Naive thymus-derived CD4-positive, alpha-beta T cell (primary cell): ENCODE data around the gene ACCS. TPM values are rescaled to one million over a fixed set of nuclear protein-coding genes. Genes with fewer than 3 reads are reported as not detected.

ENCODE experiments used
- ATAC-seq: fragments of 150-1000 bp; cut with Tn5 transposase; 2 replicates; pipeline ENCODE4 v1.10.0; 2021; ENCODE audit warnings: mild to moderate bottlenecking, moderate library complexity
- CTCF ChIA-PET: fragments of 350-600 bp; sonication (Branson Sonifier 250); formaldehyde crosslinking; loops from one replicate; lab custom pipeline; 2021; ENCODE audit warnings: antibody characterized with exemption; lab: Charles Lee
- POLR2A ChIA-PET: fragments of 350-600 bp; sonication (Branson Sonifier 250); formaldehyde crosslinking; loops from one replicate; lab custom pipeline; 2021; ENCODE audit warnings: antibody characterized with exemption, inconsistent platforms; lab: Charles Lee
- DNase-seq, 9 donors: peaks; one replicate each; pipeline versions ENCODE4 v3.0.0 to v3.0.0-alpha.2; 2020 to 2022; ENCODE audit warnings: mixed read lengths in 1 of 9
- H3K27ac ChIP-seq: one replicate; pipeline ENCODE4 v1.7.0; 2013; ENCODE audit warnings: mild to moderate bottlenecking, low read depth, low read length, moderate library complexity
- H3K27me3 ChIP-seq, 2 donors: one replicate each; pipeline ENCODE4 v1.7.0; 2013; ENCODE audit warnings: low read length in 2 of 2, mild to moderate bottlenecking in 2 of 2, moderate library complexity in 2 of 2; ENCODE audit not compliant: control insufficient read depth in 2 of 2, insufficient read depth in 2 of 2
- H3K36me3 ChIP-seq, 3 experiments: 1 replicate in 2 of 3; 2 replicates in 1 of 3; pipeline ENCODE4 v1.7.0; 2013; ENCODE audit warnings: low read length in 3 of 3, mild to moderate bottlenecking in 3 of 3, moderate library complexity in 1 of 3; ENCODE audit not compliant: insufficient read depth in 3 of 3, control insufficient read depth in 2 of 3
- H3K4me1 ChIP-seq, 2 donors: one replicate each; pipeline ENCODE4 v1.7.0; 2013; ENCODE audit warnings: low read length in 2 of 2, mild to moderate bottlenecking in 2 of 2, moderate library complexity in 1 of 2; ENCODE audit not compliant: control insufficient read depth in 2 of 2, insufficient read depth in 2 of 2
- H3K4me3 ChIP-seq: 2 replicates; pipeline ENCODE4 v1.7.0; 2013; ENCODE audit warnings: mild to moderate bottlenecking, low read length
- H3K9me3 ChIP-seq, 3 experiments: 1 replicate in 2 of 3; 2 replicates in 1 of 3; pipeline ENCODE4 v1.7.0; 2013; ENCODE audit warnings: low read length in 3 of 3; ENCODE audit not compliant: control insufficient read depth in 2 of 3
- H3K27ac Mint-ChIP-seq, 9 donors: one replicate each; pipeline ENCODE4 v1.8.0; 2020 to 2022; ENCODE audit warnings: mixed read lengths in 9 of 9, mild to moderate bottlenecking in 8 of 9, moderate library complexity in 5 of 9, inconsistent platforms in 2 of 9
- H3K27me3 Mint-ChIP-seq, 5 donors: one replicate each; pipeline ENCODE4 v1.8.0; 2021 to 2022; ENCODE audit warnings: mixed read lengths in 5 of 5, mild to moderate bottlenecking in 1 of 5
- H3K36me3 Mint-ChIP-seq, 5 donors: one replicate each; pipeline ENCODE4 v1.8.0; 2020 to 2022; ENCODE audit warnings: mixed read lengths in 5 of 5, mild to moderate bottlenecking in 3 of 5, inconsistent platforms in 1 of 5
- H3K4me1 Mint-ChIP-seq, 7 donors: one replicate each; pipeline ENCODE4 v1.8.0; 2020 to 2022; ENCODE audit warnings: mixed read lengths in 7 of 7, mild to moderate bottlenecking in 3 of 7, inconsistent platforms in 1 of 7
- H3K4me3 Mint-ChIP-seq, 10 donors: one replicate each; pipeline ENCODE4 v1.8.0; 2020 to 2022; ENCODE audit warnings: mild to moderate bottlenecking in 10 of 10, mixed read lengths in 10 of 10, moderate library complexity in 6 of 10, inconsistent platforms in 2 of 10
- H3K9me3 Mint-ChIP-seq, 11 donors: one replicate each; pipeline ENCODE4 v1.8.0; 2020 to 2022; ENCODE audit warnings: mixed read lengths in 11 of 11, mild to moderate bottlenecking in 4 of 11, inconsistent platforms in 1 of 11, moderate library complexity in 1 of 11
- intact Hi-C, 2 donors: fragments of 100-400 bp; cut with micrococcal nuclease; formaldehyde crosslinking; loops; one replicate each; pipeline ENCODE4 v1.15.1; 2023
- polyA plus RNA-seq, 2 donors: library from polyadenylated mRNA; unstranded; fragments of 300-500 nt; fragmentation: Illumina TruSeq; gene quantifications; one replicate each; pipeline ENCODE4 v1.2.3, GENCODE V29; 2021
- total RNA-seq, 6 experiments: library from RNA in 5 of 6; stranded (reverse) in 5 of 6; gene quantifications; 1 replicate in 5 of 6; 2 replicates in 1 of 6; pipeline ENCODE4 v1.2.3 and lab custom pipeline; 2021 to 2026

Gene ACCS
- total and polyA plus RNA-seq, 7 experiments from 2014 or later, result 1.4 to 79.2 (median 27.5) TPM

- Histone ChIP-seq H3K4me3 (no peak overlapping the region), H3K4me1 (peaks cover 4 to 8% of the 10 kb centered on the region in 2 donors), H3K36me3 (no peaks in the 10 kb centered on the region), H3K27ac (no peak overlapping the region), H3K9me3 (no peaks in the 10 kb centered on the region), H3K27me3 (no peaks in the 10 kb centered on the region)
- H3K36me3 Mint-ChIP-seq, result peaks cover 5 to 34% (median 25%) of the 10 kb centered on the region in 5 donors
- H3K9me3 Mint-ChIP-seq, result peaks cover 0 to 9% (median 2%) of the 10 kb centered on the region in 11 donors
- intact Hi-C loops, result loop anchor here (10.0 kb wide), 4 partner anchors 194 to 446 kb away; partner anchors contain the start of gene HSD17B12 (in 2 of the 2)
- no peak overlapping the region for H3K27ac Mint-ChIP-seq
- peaks cover 0 to 3% (median 0%) of the 10 kb centered on the region in 5 donors for H3K27me3 Mint-ChIP-seq
- H3K4me3 Mint-ChIP-seq, result no peak overlapping the region
- DNase-seq, result no peak
- ATAC-seq, result no peak
- CTCF ChIA-PET, result no interaction called here
- peaks cover 3 to 36% (median 15%) of the 10 kb centered on the region in 7 donors for H3K4me1 Mint-ChIP-seq
- POLR2A ChIA-PET, result no interaction called here
These were observed 24.5 kb downstream of the ACCS start for GRCh38 chr11:44090539-44090938.

- peaks cover 0 to 10% (median 0%) of the 10 kb centered on the region in 5 donors for H3K36me3 Mint-ChIP-seq
- POLR2A ChIA-PET, result interaction anchor here (1.3 kb wide), 1 partner anchor 782 kb away, joined by 3 read pairs; no protein-coding TSS in a partner anchor
- H3K4me1 Mint-ChIP-seq, result peaks cover 21 to 39% (median 32%) of the 10 kb centered on the region in 7 donors
- Histone ChIP-seq H3K27me3 (no peaks in the 10 kb centered on the region), H3K4me3 (no peak overlapping the region), H3K4me1 (peaks cover 9 to 15% of the 10 kb centered on the region in 2 donors), H3K9me3 (no peaks in the 10 kb centered on the region), H3K27ac (no peak overlapping the region), H3K36me3 (no peaks in the 10 kb centered on the region)
- H3K4me3 Mint-ChIP-seq, result peak overlapping the region; percentile 29 to 87 (median 78)
- CTCF ChIA-PET, result interaction anchor here (0.6 to 2.6 kb wide), 12 partner anchors 9 to 59 kb away, joined by 3 to 16 read pairs (median 5); no protein-coding TSS in a partner anchor
- H3K27me3 Mint-ChIP-seq, result peaks cover 0 to 3% (median 0%) of the 10 kb centered on the region in 5 donors
- intact Hi-C loops, result loop anchor here (1.0 to 10.0 kb wide), 9 partner anchors 24 to 816 kb away; partner anchors contain the start of genes HSD17B12 (in 2 of the 2), ACCS (in 1 of the 2) and ALKBH3 (in 1 of the 2)
- DNase-seq (peak; percentile 40 to 74 (median 67)), ATAC-seq (peak; percentile 67)
- no peaks in the 10 kb centered on the region for H3K9me3 Mint-ChIP-seq
- peak overlapping the region in 5 of 9 donors; percentile 20 to 55 (median 38) for H3K27ac Mint-ChIP-seq
These were observed 28.3 kb downstream of the ACCS start for GRCh38 chr11:44094260-44094868.

- ATAC-seq, result peak; percentile 97
- Mint-ChIP-seq H3K27ac (peak within 1 kb of the TSS in 8 of 9 donors; percentile 19 to 86 (median 70)), H3K36me3 (peaks cover 0 to 4% (median 3%) of the 10 kb centered on the region in 5 donors), H3K4me1 (peaks cover 25 to 53% (median 40%) of the 10 kb centered on the region in 7 donors), H3K27me3 (peaks cover 0 to 3% (median 0%) of the 10 kb centered on the region in 5 donors), H3K4me3 (peak within 1 kb of the TSS; percentile 78 to 94 (median 87)), H3K9me3 (no peaks in the 10 kb centered on the region)
- Histone ChIP-seq H3K27ac (peak within 1 kb of the TSS; percentile 76), H3K9me3 (no peaks in the 10 kb centered on the region), H3K27me3 (no peaks in the 10 kb centered on the region), H3K4me1 (peaks cover 9 to 15% of the 10 kb centered on the region in 2 donors), H3K4me3 (peak within 1 kb of the TSS; percentile 74), H3K36me3 (no peaks in the 10 kb centered on the region)
- ChIA-PET POLR2A (interaction anchor here (0.9 kb wide), 1 partner anchor 26 kb away, joined by 3 read pairs; no protein-coding TSS in a partner anchor), CTCF (interaction anchor here (1.0 to 2.6 kb wide), 7 partner anchors 9 to 35 kb away, joined by 3 to 16 read pairs (median 6); no protein-coding TSS in a partner anchor)
- intact Hi-C loops, result loop anchor here (1.0 to 10.0 kb wide), 11 partner anchors 15 to 1262 kb away; partner anchors contain the start of genes HSD17B12 (in 2 of the 2), ACCS (in 1 of the 2) and ALKBH3 (in 1 of the 2)
- peak; percentile 71 to 90 (median 83) for DNase-seq
These were observed 29.7 kb downstream of the ACCS start, which contains the start of gene EXT2 for GRCh38 chr11:44095506-44096359. Gene EXT2 (plus strand): TSS chr11:44095678. CDS start chr11:44107713, 12,035 bp downstream.

- peaks cover 28 to 59% (median 46%) of the 10 kb centered on the region in 7 donors for H3K4me1 Mint-ChIP-seq
- intact Hi-C loops, result loop anchor here (5.0 to 10.0 kb wide), 6 partner anchors 188 to 1261 kb away; partner anchors contain the start of gene HSD17B12 (in 2 of the 2)
- H3K36me3 Mint-ChIP-seq, result peaks cover 0 to 4% (median 2%) of the 10 kb centered on the region in 5 donors
- POLR2A ChIA-PET, result interaction anchor here (0.5 to 0.7 kb wide), 2 partner anchors 24 to 427 kb away, joined by 3 read pairs; no protein-coding TSS in a partner anchor
- DNase-seq (peak in 2 of 9 donors; percentile 3 to 8), ATAC-seq (no peak)
- CTCF ChIA-PET, result no interaction called here
- peak overlapping the region; percentile 74 for H3K4me3 ChIP-seq
- no peaks in the 10 kb centered on the region for H3K9me3 ChIP-seq
- peak overlapping the region; percentile 76 for H3K27ac ChIP-seq
- no peaks in the 10 kb centered on the region for H3K9me3 Mint-ChIP-seq
- H3K27me3 Mint-ChIP-seq, result peaks cover 0 to 3% (median 0%) of the 10 kb centered on the region in 5 donors
- H3K4me3 Mint-ChIP-seq, result peak overlapping the region; percentile 78 to 94 (median 87)
- H3K36me3 ChIP-seq, result no peaks in the 10 kb centered on the region
- no peaks in the 10 kb centered on the region for H3K27me3 ChIP-seq
- peaks cover 9 to 15% of the 10 kb centered on the region in 2 donors for H3K4me1 ChIP-seq
- peak overlapping the region in 7 of 9 donors; percentile 19 to 86 (median 75) for H3K27ac Mint-ChIP-seq
These were observed 30.5 kb downstream of the ACCS start for GRCh38 chr11:44096360-44097185.

- no peaks in the 10 kb centered on the region for H3K27me3 ChIP-seq
- peak overlapping the region in 5 of 10 donors; percentile 9 to 56 (median 46) for H3K4me3 Mint-ChIP-seq
- H3K27ac Mint-ChIP-seq, result peak overlapping the region in 1 of 9 donors; percentile 10
- DNase-seq, result no peak
- H3K36me3 Mint-ChIP-seq, result peaks cover 0 to 4% (median 2%) of the 10 kb centered on the region in 5 donors
- H3K4me1 ChIP-seq, result peaks cover 9 to 15% of the 10 kb centered on the region in 2 donors
- no peaks in the 10 kb centered on the region for H3K9me3 ChIP-seq
- no peaks in the 10 kb centered on the region for H3K36me3 ChIP-seq
- no peak overlapping the region for H3K27ac ChIP-seq
- ChIA-PET POLR2A (no interaction called here), CTCF (no interaction called here)
- H3K4me1 Mint-ChIP-seq, result peaks cover 32 to 72% (median 54%) of the 10 kb centered on the region in 7 donors
- no peaks in the 10 kb centered on the region for H3K9me3 Mint-ChIP-seq
- intact Hi-C loops, result loop anchor here (5.0 to 10.0 kb wide), 6 partner anchors 187 to 1259 kb away; partner anchors contain the start of gene HSD17B12 (in 2 of the 2)
- H3K27me3 Mint-ChIP-seq, result peaks cover 0 to 3% (median 0%) of the 10 kb centered on the region in 5 donors
- H3K4me3 ChIP-seq, result no peak overlapping the region
- ATAC-seq, result no peak
These were observed 31.8 kb downstream of the ACCS start for GRCh38 chr11:44097821-44098220.
